Lower leg skin (tissue), 3 donors: ENCODE data around the gene MVD.

ENCODE experiments used
- POLR2A ChIP-seq, 2 donors: fragments of 450-650 bp; IDR thresholded peaks; one replicate each; pipeline ENCODE4 v1.6.1; 2016 to 2017; ENCODE audit warnings: antibody characterized with exemption in 2 of 2, mild to moderate bottlenecking in 1 of 2, moderate library complexity in 1 of 2
- TF ChIP-seq, protein P1 (sequence below), 3 donors: fragments of 450-650 bp; IDR thresholded peaks; one replicate each; pipeline ENCODE4 v1.5.1; 2016; ENCODE audit warnings: antibody characterized with exemption in 3 of 3, mild to moderate bottlenecking in 3 of 3, moderate library complexity in 2 of 3

DNA sequence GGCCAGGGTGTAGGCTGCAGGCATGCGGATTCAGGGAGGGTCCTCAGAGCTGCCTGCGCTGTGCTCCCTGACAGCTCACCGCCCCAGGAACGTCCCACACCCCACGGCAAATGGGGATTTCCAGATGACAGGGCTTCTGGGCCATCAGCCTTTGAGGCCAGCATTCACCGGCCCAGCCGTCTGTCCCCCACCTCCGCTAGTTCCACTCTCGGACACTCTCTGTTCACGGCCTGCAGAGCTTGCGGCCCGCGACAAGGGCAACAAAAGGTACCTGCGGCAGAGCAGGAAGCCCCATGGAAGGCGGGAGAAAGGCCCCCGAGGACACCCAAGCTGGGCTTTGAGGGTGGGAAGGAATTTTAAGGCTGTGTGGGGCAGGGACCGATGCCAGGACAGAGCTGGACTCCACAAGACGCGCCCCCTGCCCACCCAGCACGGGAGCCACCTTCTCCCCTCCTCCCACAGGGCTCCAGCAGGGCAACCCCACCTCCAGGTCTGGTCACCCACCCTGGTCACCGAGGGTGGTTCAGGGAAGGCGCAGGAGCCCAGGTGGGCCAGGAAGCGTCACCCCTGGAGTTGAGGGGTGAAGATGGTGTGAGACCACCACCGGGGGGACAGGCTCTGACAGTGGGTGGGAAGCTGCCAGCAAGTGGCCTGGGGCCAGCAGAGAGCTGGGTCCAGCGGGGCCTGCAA lies 6.5 kb downstream of the MVD start:
- TF ChIP-seq POLR2A (IDR thresholded peaks at IDR 0.05), result no peak
- TF ChIP-seq, protein P1, sequence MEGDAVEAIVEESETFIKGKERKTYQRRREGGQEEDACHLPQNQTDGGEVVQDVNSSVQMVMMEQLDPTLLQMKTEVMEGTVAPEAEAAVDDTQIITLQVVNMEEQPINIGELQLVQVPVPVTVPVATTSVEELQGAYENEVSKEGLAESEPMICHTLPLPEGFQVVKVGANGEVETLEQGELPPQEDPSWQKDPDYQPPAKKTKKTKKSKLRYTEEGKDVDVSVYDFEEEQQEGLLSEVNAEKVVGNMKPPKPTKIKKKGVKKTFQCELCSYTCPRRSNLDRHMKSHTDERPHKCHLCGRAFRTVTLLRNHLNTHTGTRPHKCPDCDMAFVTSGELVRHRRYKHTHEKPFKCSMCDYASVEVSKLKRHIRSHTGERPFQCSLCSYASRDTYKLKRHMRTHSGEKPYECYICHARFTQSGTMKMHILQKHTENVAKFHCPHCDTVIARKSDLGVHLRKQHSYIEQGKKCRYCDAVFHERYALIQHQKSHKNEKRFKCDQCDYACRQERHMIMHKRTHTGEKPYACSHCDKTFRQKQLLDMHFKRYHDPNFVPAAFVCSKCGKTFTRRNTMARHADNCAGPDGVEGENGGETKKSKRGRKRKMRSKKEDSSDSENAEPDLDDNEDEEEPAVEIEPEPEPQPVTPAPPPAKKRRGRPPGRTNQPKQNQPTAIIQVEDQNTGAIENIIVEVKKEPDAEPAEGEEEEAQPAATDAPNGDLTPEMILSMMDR (IDR thresholded peaks at IDR 0.05), result no peak
